GM12878 (cell line): Measurements from ENCODE around the gene GCA. TPM values are rescaled to one million over a fixed set of nuclear protein-coding genes. Genes with fewer than 3 reads are reported as not detected.

ENCODE experiments used
- BMI1 ChIP-seq: fragments of 450-650 bp; IDR thresholded peaks from 2 replicates; pipeline ENCODE4 v1.6.1; 2016; ENCODE audit warnings: mild to moderate bottlenecking, moderate library complexity, borderline replicate concordance
- CBX5 ChIP-seq: sonication (generic); IDR thresholded peaks from 2 replicates; pipeline ENCODE4 v1.6.1; 2016; ENCODE audit warnings: low read depth, moderate library complexity, mild to moderate bottlenecking, inconsistent platforms
- CTCF ChIP-seq, 3 experiments: IDR thresholded peaks in 2 of 3; conservative IDR thresholded peaks in 1 of 3; 2 replicates each; pipeline ENCODE4 v1.5.1; 2011; ENCODE audit warnings: low read depth in 3 of 3, low read length in 3 of 3, mild to moderate bottlenecking in 3 of 3, control low read depth in 2 of 3, moderate library complexity in 2 of 3, inconsistent platforms in 1 of 3, mixed read lengths in 1 of 3; ENCODE audit not compliant: control insufficient read depth in 2 of 3, insufficient read depth in 1 of 3; ENCODE audit errors: extremely low read depth in 1 of 3
- HDGF ChIP-seq: fragments of 450-650 bp; IDR thresholded peaks from 2 replicates; pipeline ENCODE4 v1.6.1; 2016; ENCODE audit warnings: antibody characterized with exemption
- LARP7 ChIP-seq: fragments of 450-650 bp; IDR thresholded peaks from 2 replicates; pipeline ENCODE4 v1.6.1; 2017; ENCODE audit warnings: mild to moderate bottlenecking
- MEF2B ChIP-seq: fragments of 450-650 bp; IDR thresholded peaks from 2 replicates; pipeline ENCODE4 v1.6.1; 2018; ENCODE audit warnings: mild to moderate bottlenecking, moderate library complexity; ENCODE audit not compliant: partially characterized antibody, poor library complexity, severe bottlenecking
- SMARCA5 ChIP-seq: fragments of 450-650 bp; IDR thresholded peaks from 2 replicates; pipeline ENCODE4 v1.6.1; 2017; ENCODE audit warnings: mild to moderate bottlenecking
- STAT1 ChIP-seq: fragments of 450-650 bp; conservative IDR thresholded peaks from 2 replicates; pipeline ENCODE4 v1.6.1; 2014; ENCODE audit warnings: antibody characterized with exemption, mild to moderate bottlenecking
- TARDBP ChIP-seq: IDR thresholded peaks from 2 replicates; pipeline ENCODE4 v1.6.1; 2016; ENCODE audit warnings: borderline replicate concordance
- ZBTB33 ChIP-seq: fragments of 450-650 bp; IDR thresholded peaks from 2 replicates; pipeline ENCODE4 v1.6.1; 2017; ENCODE audit warnings: mild to moderate bottlenecking
- polyA plus RNA-seq, 11 experiments: library from polyadenylated mRNA; depleted of rRNA in 4 of 11; unstranded in 6 of 11; stranded (reverse) in 5 of 11; fragments of >200 nt; fragmentation: Nextera tagmentation in 4 of 11; fragmentation: Illumina TruSeq in 1 of 11; extraction: Ambion mirVana in 4 of 11; extraction: Trizol in 1 of 11; gene quantifications; 1 replicate in 1 of 11; 2 replicates in 10 of 11; pipeline versions ENCODE4 v1.2.1 to v1.2.3, GENCODE V29; 2011 to 2016; ENCODE audit warnings: inconsistent platforms in 2 of 11, missing spikeins in 2 of 11, low read depth in 1 of 11
- total RNA-seq, 4 experiments: library from RNA; depleted of rRNA in 3 of 4; stranded (reverse); fragments of >200 nt in 3 of 4; fragmentation: Illumina TruSeq in 1 of 4; extraction: Trizol in 1 of 4; gene quantifications; 2 replicates each; pipeline versions ENCODE4 v1.2.1 to v1.2.3, GENCODE V29; 2013 to 2021
- TF ChIP-seq, protein P1 (sequence below): fragments of 450-650 bp; formaldehyde crosslinking; IDR thresholded peaks from 2 replicates; pipeline ENCODE4 v1.4.0; 2022; ENCODE audit warnings: mild to moderate bottlenecking, moderate library complexity
- TF ChIP-seq, protein P2 (sequence below): fragments of 450-650 bp; IDR thresholded peaks from 2 replicates; pipeline ENCODE4 v1.6.1; 2017; ENCODE audit warnings: borderline replicate concordance
- TF ChIP-seq, protein P3 (sequence below): fragments of 150-350 bp; IDR thresholded peaks from 2 replicates; pipeline ENCODE4 v1.6.1; 2014; ENCODE audit warnings: mild to moderate bottlenecking, low read depth, low read length
- TF ChIP-seq, protein P4 (sequence below): IDR thresholded peaks from 2 replicates; pipeline ENCODE4 v1.6.1; 2012; ENCODE audit warnings: mild to moderate bottlenecking, low read depth, low read length

Gene GCA
- total and polyA plus RNA-seq, 10 of the 15 experiments (the other 5 are each of a cell fraction or from before 2014, with no cell fraction given): 20.6 to 81.9 (median 32.0) TPM

GRCh38 chr2:162343824-162344616 lies at the start of gene GCA (continued):
- TF ChIP-seq, protein P1, sequence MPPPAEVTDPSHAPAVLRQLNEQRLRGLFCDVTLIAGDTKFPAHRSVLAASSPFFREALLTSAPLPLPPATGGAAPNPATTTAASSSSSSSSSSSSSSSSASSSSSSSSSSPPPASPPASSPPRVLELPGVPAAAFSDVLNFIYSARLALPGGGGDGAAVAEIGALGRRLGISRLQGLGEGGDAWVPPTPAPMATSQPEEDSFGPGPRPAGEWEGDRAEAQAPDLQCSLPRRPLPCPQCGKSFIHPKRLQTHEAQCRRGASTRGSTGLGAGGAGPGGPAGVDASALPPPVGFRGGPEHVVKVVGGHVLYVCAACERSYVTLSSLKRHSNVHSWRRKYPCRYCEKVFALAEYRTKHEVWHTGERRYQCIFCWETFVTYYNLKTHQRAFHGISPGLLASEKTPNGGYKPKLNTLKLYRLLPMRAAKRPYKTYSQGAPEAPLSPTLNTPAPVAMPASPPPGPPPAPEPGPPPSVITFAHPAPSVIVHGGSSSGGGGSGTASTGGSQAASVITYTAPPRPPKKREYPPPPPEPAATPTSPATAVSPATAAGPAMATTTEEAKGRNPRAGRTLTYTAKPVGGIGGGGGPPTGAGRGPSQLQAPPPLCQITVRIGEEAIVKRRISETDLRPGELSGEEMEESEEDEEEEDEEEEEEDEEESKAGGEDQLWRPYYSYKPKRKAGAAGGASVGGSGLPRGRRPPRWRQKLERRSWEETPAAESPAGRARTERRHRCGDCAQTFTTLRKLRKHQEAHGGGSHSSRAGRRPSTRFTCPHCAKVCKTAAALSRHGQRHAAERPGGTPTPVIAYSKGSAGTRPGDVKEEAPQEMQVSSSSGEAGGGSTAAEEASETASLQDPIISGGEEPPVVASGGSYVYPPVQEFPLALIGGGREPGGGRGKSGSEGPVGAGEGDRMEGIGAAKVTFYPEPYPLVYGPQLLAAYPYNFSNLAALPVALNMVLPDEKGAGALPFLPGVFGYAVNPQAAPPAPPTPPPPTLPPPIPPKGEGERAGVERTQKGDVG (CRISPR knock-in tag): no peak
- TF ChIP-seq ZBTB33 (no peak), BMI1 (no peak), CBX5 (peak; percentile 51; the same call in 1 of the 2 replicates), CTCF (IDR thresholded peaks at IDR 0.05 in 2 of 3, conservative IDR thresholded peaks at IDR 0.05 in 1 of 3; ENCODE audit: control insufficient read depth in 2 of 3, extremely low read depth in 1 of 3, insufficient read depth in 1 of 3, low read depth in 3 of 3, low read length in 3 of 3) (no peak), MEF2B (no peak), STAT1 (0 out of 2 replicates have a peak, but pooled peaks have one; percentile 53), TARDBP (no peak), HDGF (peak; percentile 97), SMARCA5 (no peak; the same call in 1 of the 2 replicates), LARP7 (no peak)
- TF ChIP-seq, protein P2, sequence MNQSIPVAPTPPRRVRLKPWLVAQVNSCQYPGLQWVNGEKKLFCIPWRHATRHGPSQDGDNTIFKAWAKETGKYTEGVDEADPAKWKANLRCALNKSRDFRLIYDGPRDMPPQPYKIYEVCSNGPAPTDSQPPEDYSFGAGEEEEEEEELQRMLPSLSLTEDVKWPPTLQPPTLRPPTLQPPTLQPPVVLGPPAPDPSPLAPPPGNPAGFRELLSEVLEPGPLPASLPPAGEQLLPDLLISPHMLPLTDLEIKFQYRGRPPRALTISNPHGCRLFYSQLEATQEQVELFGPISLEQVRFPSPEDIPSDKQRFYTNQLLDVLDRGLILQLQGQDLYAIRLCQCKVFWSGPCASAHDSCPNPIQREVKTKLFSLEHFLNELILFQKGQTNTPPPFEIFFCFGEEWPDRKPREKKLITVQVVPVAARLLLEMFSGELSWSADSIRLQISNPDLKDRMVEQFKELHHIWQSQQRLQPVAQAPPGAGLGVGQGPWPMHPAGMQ: 0 out of 2 replicates have a peak, but pooled peaks have one; percentile 36
- TF ChIP-seq, protein P3, sequence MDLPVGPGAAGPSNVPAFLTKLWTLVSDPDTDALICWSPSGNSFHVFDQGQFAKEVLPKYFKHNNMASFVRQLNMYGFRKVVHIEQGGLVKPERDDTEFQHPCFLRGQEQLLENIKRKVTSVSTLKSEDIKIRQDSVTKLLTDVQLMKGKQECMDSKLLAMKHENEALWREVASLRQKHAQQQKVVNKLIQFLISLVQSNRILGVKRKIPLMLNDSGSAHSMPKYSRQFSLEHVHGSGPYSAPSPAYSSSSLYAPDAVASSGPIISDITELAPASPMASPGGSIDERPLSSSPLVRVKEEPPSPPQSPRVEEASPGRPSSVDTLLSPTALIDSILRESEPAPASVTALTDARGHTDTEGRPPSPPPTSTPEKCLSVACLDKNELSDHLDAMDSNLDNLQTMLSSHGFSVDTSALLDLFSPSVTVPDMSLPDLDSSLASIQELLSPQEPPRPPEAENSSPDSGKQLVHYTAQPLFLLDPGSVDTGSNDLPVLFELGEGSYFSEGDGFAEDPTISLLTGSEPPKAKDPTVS: no peak
- TF ChIP-seq, protein P4, sequence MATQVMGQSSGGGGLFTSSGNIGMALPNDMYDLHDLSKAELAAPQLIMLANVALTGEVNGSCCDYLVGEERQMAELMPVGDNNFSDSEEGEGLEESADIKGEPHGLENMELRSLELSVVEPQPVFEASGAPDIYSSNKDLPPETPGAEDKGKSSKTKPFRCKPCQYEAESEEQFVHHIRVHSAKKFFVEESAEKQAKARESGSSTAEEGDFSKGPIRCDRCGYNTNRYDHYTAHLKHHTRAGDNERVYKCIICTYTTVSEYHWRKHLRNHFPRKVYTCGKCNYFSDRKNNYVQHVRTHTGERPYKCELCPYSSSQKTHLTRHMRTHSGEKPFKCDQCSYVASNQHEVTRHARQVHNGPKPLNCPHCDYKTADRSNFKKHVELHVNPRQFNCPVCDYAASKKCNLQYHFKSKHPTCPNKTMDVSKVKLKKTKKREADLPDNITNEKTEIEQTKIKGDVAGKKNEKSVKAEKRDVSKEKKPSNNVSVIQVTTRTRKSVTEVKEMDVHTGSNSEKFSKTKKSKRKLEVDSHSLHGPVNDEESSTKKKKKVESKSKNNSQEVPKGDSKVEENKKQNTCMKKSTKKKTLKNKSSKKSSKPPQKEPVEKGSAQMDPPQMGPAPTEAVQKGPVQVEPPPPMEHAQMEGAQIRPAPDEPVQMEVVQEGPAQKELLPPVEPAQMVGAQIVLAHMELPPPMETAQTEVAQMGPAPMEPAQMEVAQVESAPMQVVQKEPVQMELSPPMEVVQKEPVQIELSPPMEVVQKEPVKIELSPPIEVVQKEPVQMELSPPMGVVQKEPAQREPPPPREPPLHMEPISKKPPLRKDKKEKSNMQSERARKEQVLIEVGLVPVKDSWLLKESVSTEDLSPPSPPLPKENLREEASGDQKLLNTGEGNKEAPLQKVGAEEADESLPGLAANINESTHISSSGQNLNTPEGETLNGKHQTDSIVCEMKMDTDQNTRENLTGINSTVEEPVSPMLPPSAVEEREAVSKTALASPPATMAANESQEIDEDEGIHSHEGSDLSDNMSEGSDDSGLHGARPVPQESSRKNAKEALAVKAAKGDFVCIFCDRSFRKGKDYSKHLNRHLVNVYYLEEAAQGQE: no peak
